H1 (cell line): ENCODE measurements around the gene EPG5. TPM values are rescaled to one million over a fixed set of nuclear protein-coding genes. Genes with fewer than 3 reads are reported as not detected.

Source experiments
- CBX8 ChIP-seq: fragments of 300-800, 300-1000 bp; sonication (generic); IDR thresholded peaks from 2 replicates; pipeline ENCODE4 v1.7.1; 2016; ENCODE audit warnings: low read depth, low read length, borderline replicate concordance
- KDM4A ChIP-seq: IDR thresholded peaks from one replicate; pipeline ENCODE4 v1.7.1; 2012; ENCODE audit warnings: low read depth, mild to moderate bottlenecking, moderate library complexity, low read length, inconsistent platforms; ENCODE audit not compliant: severe bottlenecking
- NANOG ChIP-seq: IDR thresholded peaks from 2 replicates; pipeline ENCODE4 v1.6.1; 2011; ENCODE audit warnings: low read length, low read depth, mild to moderate bottlenecking, inconsistent platforms; ENCODE audit not compliant: insufficient read depth, poor library complexity, severe bottlenecking
- TAF7 ChIP-seq: optimal IDR thresholded peaks from 2 replicates; pipeline ENCODE3; 2011; ENCODE audit warnings: low read depth, mild to moderate bottlenecking, inconsistent platforms, low read length, moderate library complexity, borderline replicate concordance
- YY1 ChIP-seq: IDR thresholded peaks from 2 replicates; pipeline ENCODE4 v1.6.1; 2011; ENCODE audit warnings: low read depth, mild to moderate bottlenecking, low read length
- polyA plus RNA-seq, 7 experiments: library from polyadenylated mRNA; depleted of rRNA in 3 of 7; stranded (reverse) in 5 of 7; unstranded in 2 of 7; fragments of >200 nt in 5 of 7; fragments of 200-250 nt in 2 of 7; gene quantifications; 1 replicate in 5 of 7; 2 replicates in 1 of 7; 4 replicates in 1 of 7; pipeline versions ENCODE4 v1.2.1 to v1.2.3, GENCODE V29; 2011 to 2013; ENCODE audit warnings: missing spikeins in 2 of 7, mixed read lengths in 2 of 7
- total RNA-seq: library from RNA; stranded (reverse); fragmentation: NEBNext Ultra II Directional; extraction: Animal tissue kit (Norgen Biotek cat#: 25700); gene quantifications from 2 replicates; pipeline ENCODE4 v1.2.1, GENCODE V29; 2021

The EPG5 gene
- total and polyA plus RNA-seq, 2 of the 8 experiments (the other 6 are each of a cell fraction or from before 2014, with no cell fraction given): 14.1 to 18.3 TPM

DNA sequence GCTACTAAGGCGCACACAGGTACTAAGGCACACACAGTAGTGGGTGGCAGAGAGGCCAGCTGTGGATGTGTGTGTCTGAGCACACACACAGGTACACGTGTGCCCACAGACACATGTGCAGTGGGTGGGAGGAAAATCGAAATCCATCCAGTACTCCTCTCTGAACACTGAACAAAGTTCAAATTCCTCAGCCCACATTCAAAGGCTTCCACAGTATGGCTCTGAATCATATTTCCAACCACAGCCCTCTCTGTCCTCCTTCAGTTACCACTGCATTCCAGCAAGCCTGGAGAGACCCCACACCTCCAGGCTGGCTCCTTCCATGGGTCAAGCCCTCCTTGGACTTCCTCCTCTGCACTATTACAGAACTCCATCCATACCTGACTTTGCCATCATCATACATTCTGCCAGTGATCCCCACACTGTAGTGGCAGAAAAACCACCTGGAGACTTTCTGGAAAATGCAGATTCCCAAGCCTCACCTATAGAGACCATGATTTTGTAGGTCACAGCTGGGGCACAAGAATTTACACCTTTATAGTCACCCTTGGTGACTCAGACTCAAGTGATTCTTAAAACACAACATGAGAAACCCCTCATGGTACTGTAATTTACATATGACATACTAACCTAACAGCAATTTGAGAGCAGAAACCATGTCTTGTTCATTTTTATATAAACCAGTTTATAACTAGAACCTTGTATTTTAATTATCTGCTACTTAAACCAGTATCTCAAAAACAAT lies 31.4 kb downstream of the EPG5 start (continued):
- TF ChIP-seq NANOG: no peak
- TF ChIP-seq YY1: no peak
- no peak for TF ChIP-seq TAF7
- TF ChIP-seq KDM4A: no peak
- no peak for TF ChIP-seq CBX8
